IMR-90 (cell line): ENCODE measurements around the gene RHOF. TPM values are rescaled to one million over a fixed set of nuclear protein-coding genes. Genes with fewer than 3 reads are reported as not detected.

Experiments used
- ATAC-seq: fragments of 200-7000 bp; cut with Tn5 transposase; 2 replicates; pipeline ENCODE4 v1.9.1; 2020; ENCODE audit warnings: low read depth, mild to moderate bottlenecking, moderate library complexity
- BruUV-seq: library from RNA; stranded (reverse); fragments of 400-500 nt; replicated peaks from 2 replicates; lab custom pipeline; 2021; lab: Mats Ljungman, UMichigan
- CTCF ChIA-PET: fragments of 300-600 bp; formaldehyde crosslinking; extraction: SDS; loops from one replicate; lab custom pipeline; 2021; ENCODE audit warnings: antibody characterized with exemption; lab: Yijun Ruan, JAX
- POLR2A ChIA-PET: fragments of 300-600 bp; sonication (Branson Sonifier 250); formaldehyde crosslinking; loops from one replicate; lab custom pipeline; 2022; ENCODE audit warnings: antibody characterized with exemption; ENCODE audit not compliant: unreplicated experiment; lab: Charles Lee
- DNase-seq: peaks from one replicate; pipeline ENCODE4 v3.0.0; 2013
- H2AFZ ChIP-seq: replicated peaks from 2 replicates; pipeline ENCODE3; 2013; ENCODE audit warnings: low read length, mild to moderate bottlenecking; ENCODE audit not compliant: poor library complexity
- H2AK5ac ChIP-seq: 2 replicates; pipeline ENCODE4 v1.6.1; 2013; ENCODE audit warnings: low read depth, low read length, inconsistent platforms
- H2AK9ac ChIP-seq: replicated peaks from 2 replicates; pipeline ENCODE3; 2013; ENCODE audit warnings: mild to moderate bottlenecking, low read depth, low read length, moderate library complexity; ENCODE audit not compliant: poor library complexity
- H2BK120ac ChIP-seq: 2 replicates; pipeline ENCODE4 v1.6.1; 2013; ENCODE audit warnings: low read depth, low read length, inconsistent platforms
- H2BK15ac ChIP-seq: 3 replicates; pipeline ENCODE4 v1.6.1; 2013; ENCODE audit warnings: low read depth, low read length, inconsistent platforms
- H2BK20ac ChIP-seq: 2 replicates; pipeline ENCODE4 v1.6.1; 2013; ENCODE audit warnings: low read depth, mild to moderate bottlenecking, inconsistent platforms, low read length, moderate library complexity
- H2BK5ac ChIP-seq: 2 replicates; pipeline ENCODE4 v1.6.1; 2013; ENCODE audit warnings: mild to moderate bottlenecking, low read depth, low read length, inconsistent platforms; ENCODE audit not compliant: poor library complexity, severe bottlenecking
- H3K14ac ChIP-seq: replicated peaks from 2 replicates; pipeline ENCODE4 v1.6.1; 2013; ENCODE audit warnings: low read depth, low read length, inconsistent platforms
- H3K18ac ChIP-seq: 2 replicates; pipeline ENCODE4 v1.6.1; 2013; ENCODE audit warnings: low read depth, low read length, control low read depth
- H3K23ac ChIP-seq: 2 replicates; pipeline ENCODE4 v1.6.1; 2013; ENCODE audit warnings: low read depth, low read length, inconsistent platforms
- H3K27ac ChIP-seq: 2 replicates; pipeline ENCODE4 v1.5.1; 2013; ENCODE audit warnings: mild to moderate bottlenecking, control low read depth, low read length; ENCODE audit not compliant: insufficient read depth
- H3K27me3 ChIP-seq: 2 replicates; pipeline ENCODE4 v1.6.1; 2013; ENCODE audit warnings: low read length; ENCODE audit not compliant: control insufficient read depth, insufficient read depth
- H3K36me3 ChIP-seq: 2 replicates; pipeline ENCODE4 v1.6.1; 2013; ENCODE audit warnings: low read length, mixed read lengths; ENCODE audit not compliant: control insufficient read depth, insufficient read depth
- H3K4ac ChIP-seq: 2 replicates; pipeline ENCODE4 v1.6.1; 2013; ENCODE audit warnings: low read depth, low read length, inconsistent platforms
- H3K4me1 ChIP-seq: 2 replicates; pipeline ENCODE4 v1.6.1; 2013; ENCODE audit warnings: low read length, mixed read lengths; ENCODE audit not compliant: control insufficient read depth, insufficient read depth
- H3K4me2 ChIP-seq: 2 replicates; pipeline ENCODE4 v1.6.1; 2013; ENCODE audit warnings: low read depth, mild to moderate bottlenecking, control low read depth, low read length, moderate library complexity
- H3K4me3 ChIP-seq: 2 replicates; pipeline ENCODE4 v1.5.1; 2013; ENCODE audit warnings: low read depth, mild to moderate bottlenecking, control low read depth, low read length, moderate library complexity; ENCODE audit not compliant: insufficient read depth
- H3K56ac ChIP-seq: 2 replicates; pipeline ENCODE4 v1.6.1; 2013; ENCODE audit warnings: low read length, inconsistent platforms; ENCODE audit not compliant: insufficient read depth; ENCODE audit errors: extremely low read depth
- H3K79me1 ChIP-seq, 2 experiments: 2 replicates each; pipeline ENCODE4 v1.6.1; 2013; ENCODE audit warnings: low read length in 2 of 2, inconsistent platforms in 1 of 2, low read depth in 1 of 2
- H3K9ac ChIP-seq: 2 replicates; pipeline ENCODE4 v1.6.1; 2013; ENCODE audit warnings: low read depth, low read length, control low read depth
- H3K9me1 ChIP-seq: 2 replicates; pipeline ENCODE4 v1.6.1; 2013; ENCODE audit warnings: low read length, inconsistent platforms; ENCODE audit not compliant: insufficient read depth
- H3K9me3 ChIP-seq: 2 replicates; pipeline ENCODE4 v1.6.1; 2013; ENCODE audit warnings: low read length; ENCODE audit not compliant: control insufficient read depth, insufficient read depth
- H4K20me1 ChIP-seq: 2 replicates; pipeline ENCODE4 v1.6.1; 2013; ENCODE audit warnings: low read length, inconsistent platforms; ENCODE audit not compliant: insufficient read depth
- H4K5ac ChIP-seq: 2 replicates; pipeline ENCODE4 v1.6.1; 2013; ENCODE audit warnings: mild to moderate bottlenecking, low read depth, low read length, control low read depth
- H4K8ac ChIP-seq, 2 experiments: 2 replicates each; pipeline ENCODE4 v1.6.1; 2013; ENCODE audit warnings: low read depth in 2 of 2, low read length in 2 of 2, control low read depth in 1 of 2, inconsistent platforms in 1 of 2
- H4K91ac ChIP-seq: 2 replicates; pipeline ENCODE4 v1.6.1; 2013; ENCODE audit warnings: low read depth, low read length, inconsistent platforms; ENCODE audit not compliant: insufficient read depth
- RCOR1 ChIP-seq: IDR thresholded peaks from 2 replicates; pipeline ENCODE4 v1.6.1; 2012; ENCODE audit warnings: mild to moderate bottlenecking, low read length, improper control_type of control experiment; ENCODE audit not compliant: insufficient replicate concordance
- WGBS, 2 experiments: methylation state at CpG; one replicate each; pipeline versions ENCODE4 v1.1.5 to v1.1.7; 2013; ENCODE audit warnings: missing lambda C conversion rate in 2 of 2; ENCODE audit not compliant: insufficient read length in 1 of 2; ENCODE audit errors: extremely low coverage in 2 of 2; 5-methylcytosine and 5-hydroxymethylcytosine counted together
- dilution Hi-C: fragments of 300-500 bp; cut with HindIII; formaldehyde crosslinking; loops from one replicate; pipeline ENCODE4 v1.14.3; 2018; ENCODE audit warnings: low sequenced_read_pairs; ENCODE audit not compliant: unreplicated experiment
- in situ Hi-C: fragments of 300-500 bp; cut with MboI; formaldehyde crosslinking; loops from 3 replicates; pipeline ENCODE4 v1.14.3; 2019; ENCODE audit warnings: low sequenced_read_pairs, inconsistent platforms, mixed read lengths
- intact Hi-C: fragments of 100-400 bp; cut with micrococcal nuclease; formaldehyde crosslinking; loops from 2 replicates; pipeline ENCODE4 v1.10.0; 2022
- polyA plus RNA-seq, 3 experiments: library from polyadenylated mRNA; depleted of rRNA; stranded (reverse); fragments of >200 nt; gene quantifications; 2 replicates each; pipeline ENCODE4 v1.2.3, GENCODE V29; 2012; ENCODE audit warnings: low replicate concordance in 1 of 3
- total RNA-seq: library from RNA; depleted of rRNA; stranded (reverse); fragments of >200 nt; gene quantifications from 2 replicates; pipeline ENCODE4 v1.2.3, GENCODE V29; 2012
- TF ChIP-seq, protein P1 (sequence below): fragments of 150-350 bp; IDR thresholded peaks from 2 replicates; pipeline ENCODE4 v1.6.1; 2016; ENCODE audit warnings: low read depth, mild to moderate bottlenecking, low read length, moderate library complexity, borderline replicate concordance

Gene RHOF
- total and polyA plus RNA-seq, 2 of the 4 experiments (the other 2 are of a cell fraction) = 3.0 to 5.1 TPM

DNA sequence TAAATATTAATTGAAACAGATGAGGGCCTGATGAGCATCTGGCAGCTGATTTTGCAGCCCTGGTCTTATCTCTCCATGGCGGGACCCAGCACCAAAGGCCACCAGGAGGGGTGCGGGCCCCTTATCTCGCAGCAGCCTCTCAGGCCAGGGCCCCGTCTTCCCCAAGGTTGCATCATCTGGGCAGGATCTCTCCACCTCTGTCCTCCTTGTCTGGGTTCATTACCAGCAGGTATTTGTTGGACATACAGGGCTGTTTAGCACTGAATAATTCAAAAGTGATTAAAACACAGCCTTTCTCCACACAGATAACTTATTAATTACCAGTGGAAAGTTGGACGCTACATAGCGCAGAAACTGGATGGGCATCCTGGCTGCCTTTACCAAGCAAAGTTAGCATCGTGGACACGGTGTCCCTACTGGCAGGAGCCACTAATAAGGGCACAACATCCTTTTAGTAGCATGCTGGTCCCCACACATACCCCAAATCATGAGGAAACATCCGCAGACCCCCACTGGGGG, 55.1 kb downstream of the RHOF start:
- WGBS, 2 experiments = 100% methylated on average over 1 of the region's 9 CpGs; no CpG with 5 or more reads in 1 of the 2 experiments
- Histone ChIP-seq H3K56ac (no peak overlapping the region), H3K4me1 (peaks cover 2% of the 10 kb centered on the region; the same call in 1 of the 2 replicates), H3K4me2 (no peak overlapping the region), H3K9ac (no peak overlapping the region), H3K4ac (no peak overlapping the region), H3K14ac (no peak overlapping the region), H3K18ac (no peak overlapping the region), H4K20me1 (peaks cover 3% of the 10 kb centered on the region; the same call in 1 of the 2 replicates), H3K9me3 (no peaks in the 10 kb centered on the region), H2BK120ac (no peak overlapping the region), H2AK5ac (no peak overlapping the region), H2AFZ (no peak overlapping the region), H2BK5ac (no peak overlapping the region), H3K9me1 (no peaks in the 10 kb centered on the region), H3K36me3 (peaks cover 2% of the 10 kb centered on the region), H3K27me3 (no peaks in the 10 kb centered on the region), H4K5ac (no peak overlapping the region), H3K79me1 (peaks cover 16 to 31% of the 10 kb centered on the region in 2 experiments), H3K4me3 (no peak overlapping the region), H3K27ac (no peak overlapping the region), H2BK20ac (no peak overlapping the region), H2BK15ac (no peak overlapping the region), H4K91ac (no peak overlapping the region), H3K23ac (no peak overlapping the region), H2AK9ac (no peak overlapping the region), H4K8ac (no peak overlapping the region)
- no TSS peak for BruUV-seq
- no peak for ATAC-seq
- POLR2A ChIA-PET = no interaction called here
- dilution Hi-C loops (no loop called here), intact Hi-C loops (no loop called here), in situ Hi-C loops (no loop called here)
- TF ChIP-seq, protein P1, sequence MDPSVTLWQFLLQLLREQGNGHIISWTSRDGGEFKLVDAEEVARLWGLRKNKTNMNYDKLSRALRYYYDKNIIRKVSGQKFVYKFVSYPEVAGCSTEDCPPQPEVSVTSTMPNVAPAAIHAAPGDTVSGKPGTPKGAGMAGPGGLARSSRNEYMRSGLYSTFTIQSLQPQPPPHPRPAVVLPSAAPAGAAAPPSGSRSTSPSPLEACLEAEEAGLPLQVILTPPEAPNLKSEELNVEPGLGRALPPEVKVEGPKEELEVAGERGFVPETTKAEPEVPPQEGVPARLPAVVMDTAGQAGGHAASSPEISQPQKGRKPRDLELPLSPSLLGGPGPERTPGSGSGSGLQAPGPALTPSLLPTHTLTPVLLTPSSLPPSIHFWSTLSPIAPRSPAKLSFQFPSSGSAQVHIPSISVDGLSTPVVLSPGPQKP = no peak
- TF ChIP-seq RCOR1 = no peak
- DNase-seq = no peak
- CTCF ChIA-PET = no interaction called here
